Sigmoid colon (tissue), 3 donors: Measurements from ENCODE around the gene MCC.

ENCODE experiments used
- CTCF ChIP-seq, 4 experiments: fragments of 450-650 bp in 3 of 4; fragments of 200-600 bp in 1 of 4; IDR thresholded peaks; one replicate each; pipeline ENCODE4 v1.5.1; 2016 to 2019; ENCODE audit warnings: antibody characterized with exemption in 4 of 4, mild to moderate bottlenecking in 3 of 4, moderate library complexity in 2 of 4
- POLR2A ChIP-seq, 2 donors: fragments of 450-650 bp; IDR thresholded peaks; one replicate each; pipeline ENCODE4 v1.6.1; 2016; ENCODE audit warnings: antibody characterized with exemption in 2 of 2, mild to moderate bottlenecking in 2 of 2, moderate library complexity in 2 of 2

DNA sequence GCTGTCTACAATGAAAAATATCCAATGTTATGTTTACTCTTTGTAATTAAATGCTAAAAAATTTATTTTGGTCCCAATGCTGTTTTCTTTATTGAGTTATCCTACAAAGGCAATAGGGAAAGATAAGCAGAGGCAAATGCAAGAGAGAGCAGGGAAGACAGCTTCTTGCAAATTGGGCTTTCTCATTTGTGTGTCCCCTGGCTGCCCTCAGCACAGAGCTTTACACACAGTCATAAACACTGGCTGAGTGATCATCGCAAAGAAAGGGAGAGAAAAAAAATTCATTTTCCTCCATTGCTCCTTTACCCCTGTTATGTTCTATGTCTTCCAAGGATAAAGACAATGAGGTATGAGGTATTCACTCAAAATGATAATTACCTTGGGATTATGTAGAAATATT lies 51.1 kb downstream of the MCC start:
- TF ChIP-seq POLR2A (IDR thresholded peaks at IDR 0.05) (no peak), CTCF (IDR thresholded peaks at IDR 0.05) (no peak)
